Colon (tissue), 2 donors: Measurements from ENCODE around the gene H2BW2.
"Not testable (repeated sequence)": the region's sequence is repeated elsewhere in the genome, so short reads cannot be mapped to it uniquely, and the experiment has no call there.

Experiments used
- FAIRE-seq: peaks from 2 replicates; lab custom pipeline; 2012; peaks lifted over from hg19 to GRCh38; lab: Jason Lieb, UNC
- donor health status: control.
- donor health status: control.

Gene H2BW2

DNA sequence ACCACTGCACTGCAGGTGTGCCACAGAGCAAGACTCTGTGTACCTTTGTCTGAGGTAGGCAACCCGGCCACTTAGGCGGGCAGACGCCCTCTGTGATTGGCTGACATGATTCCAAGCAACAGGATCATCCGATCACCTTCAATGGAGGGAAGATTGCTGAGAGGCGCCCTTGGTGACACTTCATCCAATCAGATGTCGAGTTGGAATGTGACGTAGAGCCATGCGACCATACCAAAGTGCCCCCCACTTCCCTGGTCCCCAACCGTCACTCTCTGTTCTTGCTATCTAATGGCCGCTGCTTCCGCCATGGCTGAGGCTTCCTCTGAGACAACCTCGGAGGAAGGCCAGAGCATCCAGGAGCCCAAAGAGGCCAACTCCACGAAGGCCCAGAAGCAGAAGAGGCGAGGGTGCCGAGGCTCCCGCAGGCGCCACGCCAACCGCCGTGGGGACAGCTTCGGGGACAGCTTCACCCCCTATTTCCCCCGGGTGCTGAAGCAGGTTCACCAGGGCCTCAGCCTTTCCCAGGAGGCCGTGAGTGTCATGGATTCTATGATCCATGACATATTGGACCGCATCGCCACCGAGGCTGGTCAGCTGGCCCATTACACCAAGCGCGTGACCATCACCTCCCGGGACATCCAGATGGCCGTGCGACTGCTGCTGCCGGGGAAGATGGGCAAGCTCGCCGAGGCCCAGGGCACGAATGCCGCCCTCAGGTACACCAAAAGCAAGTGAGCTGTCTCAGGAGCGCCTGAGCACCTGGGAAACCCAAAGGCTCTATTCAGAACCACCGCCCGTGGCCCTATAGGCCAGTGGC, at the start of gene H2BW2:
Gene H2BW2, plus strand, starts transcription at position 268 of the 817 bp plus-strand sequence. Its CDS starts 39 bp downstream, at position 307.
- no peak for FAIRE-seq

DNA sequence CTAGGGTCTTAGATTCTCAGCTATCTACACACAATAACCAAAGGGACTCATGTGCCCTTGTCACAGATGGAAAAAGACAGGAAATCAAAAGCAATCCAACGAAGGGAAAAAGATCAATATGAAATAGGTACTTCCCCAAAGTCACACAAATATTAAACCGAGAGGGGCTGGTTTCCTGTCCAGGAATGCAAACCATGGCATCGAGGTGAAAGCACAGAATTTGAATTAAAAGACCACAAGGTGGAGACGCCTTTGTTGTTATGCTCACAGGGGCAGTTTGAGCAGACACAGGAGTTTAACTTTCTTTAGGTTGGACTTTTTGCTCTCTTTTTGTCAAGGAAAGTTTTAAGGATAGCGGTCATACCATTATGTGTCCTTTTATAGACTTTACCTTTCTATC, 40.5 kb upstream of the H2BW2 start:
- no peak for FAIRE-seq

DNA sequence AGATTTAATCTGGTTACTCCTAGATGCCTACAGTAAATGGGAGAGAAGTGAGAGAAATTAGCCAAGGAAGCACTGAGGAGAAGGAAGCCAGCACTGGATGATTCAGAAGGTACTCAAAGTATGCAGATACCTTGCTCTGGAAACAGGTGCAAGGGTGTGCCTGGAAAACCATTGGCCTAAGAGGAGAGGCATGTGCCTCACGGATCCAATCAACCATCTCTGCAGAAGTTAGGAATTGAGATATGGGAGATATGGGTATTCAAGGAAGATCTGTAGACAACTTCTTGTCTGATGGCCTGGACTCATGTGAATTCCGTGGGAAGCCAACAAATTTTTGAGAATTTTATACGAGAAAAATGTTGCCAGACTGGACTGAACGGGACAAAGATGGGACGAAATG, 30.9 kb upstream of the H2BW2 start:
- peak; percentile 68 for FAIRE-seq

DNA sequence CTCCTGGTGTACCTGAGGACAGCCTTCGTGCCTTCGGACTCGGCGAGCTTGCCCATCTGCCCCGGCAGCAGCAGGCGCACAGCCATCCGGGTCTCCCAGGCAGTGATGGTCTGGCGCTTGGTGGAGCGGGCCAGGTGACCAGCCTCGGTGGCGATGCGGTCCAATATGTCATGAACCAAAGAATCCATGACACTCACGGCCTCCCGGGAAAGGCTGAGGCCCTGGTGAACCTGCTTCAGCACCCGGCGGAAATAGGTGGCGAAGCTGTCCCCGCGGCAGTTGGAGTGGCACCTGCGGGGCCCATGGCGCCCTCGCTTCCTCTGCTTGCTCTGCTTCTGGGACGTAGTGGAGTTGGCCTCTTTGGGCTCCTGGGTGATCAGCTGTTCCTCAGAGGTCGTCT, 26.6 kb upstream of the H2BW2 start:
- FAIRE-seq, result no peak

DNA sequence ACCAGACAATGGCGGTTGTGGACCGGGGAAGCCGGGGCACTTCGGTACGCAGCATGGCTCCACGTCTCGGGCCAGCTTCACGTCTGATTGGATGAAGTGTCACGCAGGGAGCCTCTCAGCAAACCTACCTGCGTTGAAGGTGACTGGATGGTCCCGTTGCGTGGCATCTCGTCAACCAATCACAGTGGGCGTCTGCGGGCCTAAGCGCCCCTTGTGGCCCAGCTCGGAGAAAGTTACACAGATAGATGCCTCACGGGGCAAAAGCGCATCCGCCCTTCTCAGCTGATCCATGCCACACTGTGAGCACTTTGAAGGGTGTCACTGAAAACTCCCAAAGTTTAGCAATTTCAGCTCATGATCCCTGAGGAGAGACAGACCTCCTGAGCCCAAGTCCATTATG, 26.1 kb upstream of the H2BW2 start, which contains the start of gene H2BW1:
Gene H2BW1, minus strand, starts transcription at position 103 of the 400 bp plus-strand sequence. CDS start 132 bp downstream, outside the sequence.
- FAIRE-seq, result no peak

DNA sequence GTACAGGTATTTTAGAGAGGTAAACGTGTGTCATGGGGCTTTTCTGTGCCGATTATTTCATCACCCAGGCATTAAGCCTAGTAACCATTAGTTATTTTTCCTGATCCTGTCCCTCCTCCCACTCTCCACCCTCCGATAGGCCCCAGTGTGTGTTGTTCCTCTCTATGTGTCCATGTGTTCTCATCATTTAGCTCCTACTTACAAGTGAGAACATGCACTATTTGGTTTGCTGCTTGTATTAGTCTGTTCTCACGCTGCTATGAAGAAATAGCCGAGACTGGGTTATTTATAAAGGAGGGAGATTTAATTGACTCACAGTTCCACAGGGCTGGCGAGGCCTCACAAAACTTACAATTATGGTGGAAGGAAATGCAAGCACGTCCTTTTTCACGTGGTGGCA, 24.2 kb upstream of the H2BW2 start:
- FAIRE-seq, result not testable (repeated sequence)

DNA sequence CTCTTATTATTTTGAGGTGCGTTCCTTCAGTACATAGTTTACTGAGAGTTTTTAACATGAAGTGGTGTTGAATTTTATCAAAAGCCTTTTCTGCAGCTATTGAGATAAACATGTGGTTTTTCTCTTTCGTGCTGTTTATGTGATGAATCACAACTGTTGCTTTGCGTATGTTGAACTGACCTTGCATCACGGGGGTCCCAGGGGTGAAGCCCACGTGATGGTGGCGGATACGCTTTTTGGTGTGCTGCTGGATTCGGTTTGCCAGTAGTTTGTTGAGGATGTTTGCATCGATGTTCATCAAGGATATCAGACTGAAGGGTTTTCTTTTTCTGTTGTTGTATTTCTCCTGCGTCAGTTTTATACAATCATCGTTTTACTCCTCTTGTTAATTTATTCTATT, 21.6 kb upstream of the H2BW2 start:
- FAIRE-seq, result no peak

DNA sequence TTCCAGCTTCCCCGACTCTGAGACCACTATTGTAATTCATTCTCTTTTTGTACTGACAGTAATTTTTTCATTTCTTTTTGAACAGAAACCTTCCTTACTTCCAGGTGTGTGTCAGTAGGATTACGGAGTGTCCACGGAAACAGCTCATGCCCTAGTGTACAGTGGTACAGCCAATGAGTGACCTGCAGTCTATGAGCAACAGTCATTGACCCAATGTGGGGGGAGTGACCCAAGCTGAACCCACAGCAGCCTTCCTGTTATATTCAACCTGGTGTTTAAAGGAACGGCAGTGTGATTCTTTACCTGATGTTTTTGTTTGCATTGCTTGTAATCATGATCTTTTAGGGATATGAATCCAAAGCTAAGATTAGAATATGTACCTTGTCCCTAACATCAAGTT, 1.2 kb downstream of the H2BW2 start:
- FAIRE-seq, result no peak

DNA sequence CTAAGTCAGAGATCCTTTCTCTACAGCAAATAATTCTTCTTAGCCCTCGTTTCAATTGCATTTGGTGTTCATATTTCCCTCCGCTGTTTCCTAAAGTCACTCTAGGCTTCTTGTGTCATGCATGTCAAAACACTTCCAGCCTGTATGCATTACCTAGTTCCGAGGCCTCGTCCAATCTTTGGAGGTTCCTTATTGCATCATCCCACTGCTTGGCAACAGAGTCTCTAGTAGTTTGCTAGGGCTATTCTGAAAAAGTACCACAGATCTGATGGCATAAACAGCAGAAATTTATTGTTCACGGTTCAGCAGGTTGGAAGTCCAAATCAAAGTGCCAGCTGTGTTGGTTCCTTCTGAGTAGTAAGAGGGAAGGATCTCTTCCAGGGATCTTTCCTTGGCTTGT, 5.9 kb downstream of the H2BW2 start:
- FAIRE-seq, result no peak

DNA sequence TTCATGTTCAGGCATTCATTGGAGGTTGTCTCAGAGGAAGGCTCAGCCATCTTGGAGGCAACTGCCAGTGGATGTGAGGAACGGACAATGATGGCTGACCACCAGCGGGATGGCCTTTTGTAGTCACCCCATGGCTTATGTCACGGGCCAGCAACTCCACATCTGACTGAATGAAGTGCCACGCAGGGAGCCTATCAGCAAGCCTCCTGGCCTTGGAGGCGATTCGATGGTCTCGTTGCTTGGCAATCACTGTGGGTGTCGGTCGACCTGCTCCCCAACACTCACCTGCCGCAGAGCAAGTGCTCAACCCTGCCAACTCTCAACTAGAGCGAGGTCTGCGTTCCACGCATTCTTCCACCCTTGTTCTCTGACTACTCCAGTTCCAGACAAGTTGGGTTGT, 7.4 kb downstream of the H2BW2 start:
- no peak for FAIRE-seq

DNA sequence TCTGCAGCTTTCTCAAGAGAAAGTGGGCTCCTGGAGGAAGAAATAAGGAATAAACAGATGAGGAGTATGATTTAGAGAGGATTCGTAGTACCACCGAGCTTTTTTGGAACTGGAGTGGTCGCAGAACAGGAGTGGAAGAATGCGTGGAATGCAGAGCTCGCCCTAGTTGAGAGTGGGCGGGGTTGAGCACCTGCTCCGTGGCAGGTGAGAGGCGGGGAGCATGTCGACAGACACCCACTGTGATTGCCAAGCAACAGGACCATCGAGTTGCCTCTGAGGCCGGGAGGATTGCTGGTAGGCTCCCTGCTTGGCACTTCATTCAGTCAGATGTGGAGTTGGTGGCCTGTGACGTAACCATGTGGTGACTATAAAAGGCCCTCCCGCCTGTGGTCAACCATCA, 15.2 kb downstream of the H2BW2 start:
- not testable (repeated sequence) for FAIRE-seq

DNA sequence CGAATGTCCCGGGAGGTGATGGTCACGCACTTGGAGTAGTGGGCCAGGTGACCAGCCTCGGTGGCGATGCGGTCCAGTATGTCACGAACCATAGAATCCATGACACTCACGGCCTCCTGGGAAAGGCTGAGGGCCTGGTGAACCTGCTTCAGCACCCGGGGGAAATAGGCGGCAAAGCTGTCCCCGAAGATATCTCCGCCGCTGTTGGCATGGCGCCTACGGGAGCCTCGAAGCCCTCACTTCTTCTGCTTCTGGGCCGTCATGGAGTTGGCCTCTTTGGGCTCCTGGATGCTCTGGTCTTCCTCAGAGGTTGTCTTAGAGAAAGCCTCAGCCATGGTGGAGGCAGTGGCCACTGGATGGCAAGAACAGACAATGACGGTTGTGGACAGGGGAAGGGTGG, 22.9 kb downstream of the H2BW2 start:
- not testable (repeated sequence) for FAIRE-seq

DNA sequence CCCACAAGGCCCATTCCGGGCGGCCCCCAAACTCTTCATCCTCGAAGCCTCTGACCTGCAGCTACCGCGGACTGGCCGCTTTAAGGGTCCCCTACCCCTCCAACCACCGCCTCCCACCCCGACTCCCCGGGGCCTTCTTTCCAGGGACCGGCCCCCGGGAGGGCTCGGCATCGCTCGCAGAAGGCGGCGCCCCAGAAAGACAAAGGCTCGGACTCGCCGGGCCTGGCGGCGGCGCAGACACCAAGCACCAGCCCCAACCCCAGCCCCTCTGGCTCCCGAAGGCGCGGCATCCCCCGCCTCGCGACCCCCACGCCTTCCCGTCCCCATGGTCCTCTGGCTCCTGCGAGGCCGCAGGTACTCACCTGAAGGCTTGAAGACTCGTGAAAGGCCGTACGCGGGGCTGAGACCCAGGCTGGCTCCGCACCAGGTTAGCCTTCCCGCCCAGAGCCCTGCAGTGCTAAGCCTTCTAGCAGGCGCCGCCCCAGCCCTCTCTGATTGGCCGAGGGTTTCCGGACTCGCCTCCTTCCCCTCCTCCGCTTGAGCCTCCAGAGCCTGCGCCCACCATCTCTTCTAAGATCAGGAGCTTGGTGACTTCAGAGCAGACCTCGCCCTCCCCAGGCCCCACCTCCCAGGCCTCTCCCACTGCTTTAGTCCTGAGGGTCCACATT, 36.2 kb downstream of the H2BW2 start, which contains the start of gene TMSB15C:
Gene TMSB15C, minus strand, starts transcription at position 459 of the 668 bp plus-strand sequence.
- not testable (repeated sequence) for FAIRE-seq

DNA sequence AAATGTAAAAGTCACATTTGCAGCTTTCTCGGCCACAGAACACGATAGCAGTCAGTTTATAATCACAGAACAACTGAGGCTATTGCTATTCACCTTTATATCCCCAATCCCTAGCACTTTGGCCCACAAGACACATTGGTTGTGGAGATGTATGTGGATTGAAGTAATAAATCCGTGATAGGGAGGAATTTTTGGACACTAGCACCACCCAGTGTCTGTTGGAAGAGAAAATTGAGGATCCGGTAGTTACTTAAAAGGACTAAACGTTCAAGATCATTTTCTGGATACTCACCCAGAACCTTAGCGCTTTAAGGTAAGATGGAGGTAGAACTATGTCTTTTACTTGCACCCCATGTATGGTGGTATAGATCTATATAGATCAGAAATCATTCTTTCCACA, 38.1 kb downstream of the H2BW2 start:
- not testable (repeated sequence) for FAIRE-seq

DNA sequence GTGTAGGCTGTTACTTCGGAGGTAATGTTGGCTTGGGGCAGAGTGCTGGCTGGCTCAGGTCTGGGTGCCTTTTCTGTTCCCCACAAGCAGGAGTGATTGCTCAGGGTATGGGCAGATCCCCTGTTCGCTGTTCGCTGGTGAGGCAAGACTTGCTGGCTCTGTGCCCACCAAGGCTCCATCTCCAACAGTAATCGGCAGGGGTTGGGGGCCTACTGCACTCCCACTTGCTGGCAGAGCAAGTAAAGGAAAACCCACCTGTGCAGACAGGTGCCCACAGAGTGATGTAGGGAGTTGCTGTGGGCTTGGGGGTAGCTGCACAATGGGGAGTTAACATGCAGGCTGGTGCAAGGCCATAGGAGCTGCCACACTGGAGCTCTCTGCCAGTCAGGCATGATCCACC, 44.3 kb downstream of the H2BW2 start:
- no peak for FAIRE-seq

DNA sequence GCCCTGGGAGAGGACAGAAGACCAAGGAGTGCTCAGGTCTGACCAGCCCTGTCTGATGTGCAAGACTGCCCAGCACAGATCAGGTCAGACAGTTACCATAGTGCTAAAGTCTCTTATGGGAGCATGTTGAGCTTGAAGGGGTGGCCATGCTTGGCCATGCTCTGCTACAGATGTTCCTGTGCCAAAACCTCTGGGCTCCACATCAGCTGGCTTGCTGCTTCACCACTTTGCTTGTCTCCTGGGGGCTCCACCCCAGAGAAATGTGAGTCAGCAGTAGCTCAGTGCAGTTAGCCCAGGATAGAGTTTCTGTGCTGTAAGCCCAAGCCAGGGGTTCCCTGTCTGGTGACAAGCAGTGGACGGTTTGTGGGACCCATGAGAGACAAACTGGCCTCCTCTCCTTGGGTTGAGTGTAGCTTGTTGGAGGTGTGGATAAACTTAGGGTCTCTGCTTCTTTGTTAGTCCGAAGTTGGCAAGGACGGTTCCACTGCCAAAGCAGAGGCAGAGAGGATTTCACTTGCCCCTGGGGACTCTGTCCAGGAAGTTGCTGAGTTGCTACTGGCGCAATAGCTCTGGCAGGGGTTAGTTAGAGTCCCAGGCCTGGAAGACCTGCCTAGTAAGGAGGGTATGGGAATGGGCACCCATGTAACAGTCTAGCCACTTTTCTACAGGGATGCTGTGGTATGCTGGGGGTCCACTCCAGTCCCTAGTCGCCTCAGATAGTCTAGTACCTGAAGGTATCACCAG, 45.0 kb downstream of the H2BW2 start:
- FAIRE-seq, result no peak

DNA sequence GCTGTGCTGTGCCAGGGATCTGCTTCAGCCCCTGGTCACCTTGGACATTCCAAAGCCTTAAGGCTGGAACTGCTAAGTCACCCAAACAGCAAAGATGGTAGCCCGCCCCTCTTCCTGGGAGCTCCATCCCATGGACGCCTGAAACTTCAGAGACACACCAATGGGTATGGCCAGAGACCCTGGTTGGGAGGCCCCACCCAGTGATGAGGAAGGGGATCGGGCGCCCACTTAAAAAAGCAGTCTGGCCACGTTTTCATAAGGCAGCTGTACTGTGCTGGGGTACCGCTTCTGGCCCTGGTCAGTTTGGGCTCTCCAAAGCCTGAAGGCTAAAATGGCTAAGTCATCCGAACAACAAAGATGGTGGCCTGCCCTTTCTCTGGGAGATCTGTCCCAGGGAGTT, 45.7 kb downstream of the H2BW2 start:
- FAIRE-seq, result no peak

DNA sequence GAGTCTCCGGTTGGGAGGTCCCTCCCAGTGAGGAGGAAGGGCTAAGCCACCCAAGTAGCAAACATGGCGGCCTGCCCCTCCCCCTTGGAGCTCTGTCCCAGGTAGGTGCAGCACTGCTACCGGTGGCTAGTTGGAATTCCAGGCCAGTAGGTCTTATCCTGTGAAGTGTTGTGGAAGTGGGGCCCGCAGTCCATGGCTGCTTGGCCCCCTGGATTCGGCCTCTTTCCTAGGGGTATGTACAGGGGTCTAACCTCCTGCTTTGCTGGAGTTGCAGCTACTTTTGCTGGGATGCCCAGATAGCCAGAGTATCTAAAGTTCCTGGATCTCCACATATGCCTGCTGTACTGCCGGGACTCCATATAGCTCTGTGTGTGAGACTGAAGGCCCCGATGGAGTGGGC, 46.2 kb downstream of the H2BW2 start:
- FAIRE-seq, result no peak
